MM.1S (cell line): ENCODE data around the gene NPHP1.

Experiments
- DNase-seq: peaks from one replicate; pipeline ENCODE4 v3.0.0-alpha.2; 2015
- H2AFZ ChIP-seq: fragments of 300-600 bp; sonication (generic); 2 replicates; pipeline ENCODE4 v1.6.0; 2016; ENCODE audit warnings: antibody characterized with exemption, low read length
- H3F3A ChIP-seq: fragments of 300-600 bp; sonication (generic); 2 replicates; pipeline ENCODE4 v1.6.1; 2016; ENCODE audit warnings: mild to moderate bottlenecking, antibody characterized with exemption, low read length, moderate library complexity, mixed read lengths; ENCODE audit not compliant: insufficient read depth
- H3K27ac ChIP-seq: fragments of 300-600 bp; sonication (generic); 2 replicates; pipeline ENCODE4 v1.5.1; 2016; ENCODE audit warnings: mild to moderate bottlenecking, low read length
- H3K27me3 ChIP-seq: fragments of 300-600 bp; sonication (generic); replicated peaks from 2 replicates; pipeline ENCODE4 v1.6.0; 2016; ENCODE audit warnings: low read length; ENCODE audit not compliant: insufficient read depth
- H3K36me3 ChIP-seq: fragments of 300-600 bp; sonication (generic); replicated peaks from 2 replicates; pipeline ENCODE4 v1.6.1; 2016; ENCODE audit warnings: mild to moderate bottlenecking, low read length, mixed read lengths; ENCODE audit not compliant: insufficient read depth
- H3K4me1 ChIP-seq: fragments of 300-600 bp; sonication (generic); 2 replicates; pipeline ENCODE4 v1.6.1; 2016; ENCODE audit warnings: low read length, mixed read lengths
- H3K4me2 ChIP-seq: fragments of 300-600 bp; sonication (generic); 2 replicates; pipeline ENCODE4 v1.6.0; 2016; ENCODE audit warnings: low read depth, low read length
- H3K4me3 ChIP-seq: fragments of 300-600 bp; sonication (generic); 2 replicates; pipeline ENCODE4 v1.5.1; 2016; ENCODE audit warnings: low read length, mixed read lengths
- H3K79me2 ChIP-seq: fragments of 300-600 bp; sonication (generic); 2 replicates; pipeline ENCODE4 v1.6.1; 2016; ENCODE audit warnings: mixed run types, low read length, mixed read lengths
- H3K9ac ChIP-seq: fragments of 300-600 bp; sonication (generic); 2 replicates; pipeline ENCODE4 v1.6.1; 2016; ENCODE audit warnings: low read length, mixed read lengths
- H3K9me2 ChIP-seq: fragments of 300-600 bp; sonication (generic); replicated peaks from 2 replicates; pipeline ENCODE4 v1.6.1; 2016; ENCODE audit warnings: mild to moderate bottlenecking, low read length, mixed read lengths; ENCODE audit not compliant: insufficient read depth
- H3K9me3 ChIP-seq: fragments of 300-600 bp; sonication (generic); replicated peaks from 2 replicates; pipeline ENCODE4 v1.6.1; 2016; ENCODE audit warnings: mild to moderate bottlenecking, low read length, mixed read lengths; ENCODE audit not compliant: insufficient read depth
- H4K20me1 ChIP-seq: fragments of 300-600 bp; sonication (generic); 2 replicates; pipeline ENCODE4 v1.6.1; 2016; ENCODE audit warnings: mild to moderate bottlenecking, low read length, moderate library complexity, mixed read lengths; ENCODE audit not compliant: insufficient read depth
- CTCF ChIP-seq: fragments of 300-600 bp; sonication (generic); IDR thresholded peaks from 2 replicates; pipeline ENCODE4 v1.5.1; 2016; ENCODE audit warnings: antibody characterized with exemption, low read length, mixed read lengths
- EZH2 ChIP-seq: fragments of 300-600 bp; sonication (generic); optimal IDR thresholded peaks from 2 replicates; pipeline ENCODE3; 2017; ENCODE audit warnings: low read depth, mild to moderate bottlenecking, antibody characterized with exemption, low read length, mixed read lengths
- EZH2phosphoT487 ChIP-seq: fragments of 300-600 bp; sonication (generic); IDR thresholded peaks from 2 replicates; pipeline ENCODE4 v1.6.1; 2018; ENCODE audit warnings: antibody characterized with exemption, low read length

The NPHP1 gene

GRCh38 chr2:110134025-110134424, 70.8 kb downstream of the NPHP1 start:
- Histone ChIP-seq H3K9me3 (no peaks in the 10 kb centered on the region), H3K9me2 (no peaks in the 10 kb centered on the region), H3K27me3 (no peaks in the 10 kb centered on the region), H4K20me1 (no peaks in the 10 kb centered on the region), H3K27ac (no peak overlapping the region), H3K4me1 (no peaks in the 10 kb centered on the region), H3K36me3 (no peaks in the 10 kb centered on the region), H3K79me2 (no peaks in the 10 kb centered on the region), H3K9ac (no peak overlapping the region), H2AFZ (no peak overlapping the region), H3F3A (no peaks in the 10 kb centered on the region), H3K4me3 (no peak overlapping the region), H3K4me2 (no peak overlapping the region)
- TF ChIP-seq EZH2, result no peak
- no peak for TF ChIP-seq CTCF
- no peak for TF ChIP-seq EZH2phosphoT487
- no peak for DNase-seq

GRCh38 chr2:110131166-110131565, 73.6 kb downstream of the NPHP1 start:
- no peak overlapping the region for H3K9ac ChIP-seq
- no peak overlapping the region for H3K27ac ChIP-seq
- no peaks in the 10 kb centered on the region for H3K4me1 ChIP-seq
- no peak overlapping the region for H3K4me3 ChIP-seq
- H4K20me1 ChIP-seq, result no peaks in the 10 kb centered on the region
- no peaks in the 10 kb centered on the region for H3K9me2 ChIP-seq
- no peak for TF ChIP-seq EZH2phosphoT487
- H3F3A ChIP-seq, result no peaks in the 10 kb centered on the region
- no peak overlapping the region for H3K4me2 ChIP-seq
- H3K79me2 ChIP-seq, result no peaks in the 10 kb centered on the region
- no peak for DNase-seq
- no peaks in the 10 kb centered on the region for H3K36me3 ChIP-seq
- H3K9me3 ChIP-seq, result no peaks in the 10 kb centered on the region
- no peak overlapping the region for H2AFZ ChIP-seq
- H3K27me3 ChIP-seq, result no peaks in the 10 kb centered on the region

GRCh38 chr2:110130757-110131156, 74.1 kb downstream of the NPHP1 start:
- Histone ChIP-seq H3K27ac (no peak overlapping the region), H4K20me1 (no peaks in the 10 kb centered on the region), H3K9me2 (no peaks in the 10 kb centered on the region), H2AFZ (no peak overlapping the region), H3K4me2 (no peak overlapping the region), H3K4me3 (no peak overlapping the region), H3K9me3 (no peaks in the 10 kb centered on the region), H3K27me3 (no peaks in the 10 kb centered on the region), H3K4me1 (no peaks in the 10 kb centered on the region), H3F3A (no peaks in the 10 kb centered on the region), H3K36me3 (no peaks in the 10 kb centered on the region), H3K79me2 (no peaks in the 10 kb centered on the region), H3K9ac (no peak overlapping the region)
- no peak for DNase-seq
- TF ChIP-seq EZH2 (no peak), CTCF (no peak), EZH2phosphoT487 (no peak)

GRCh38 chr2:110126906-110127305, 77.9 kb downstream of the NPHP1 start:
- Histone ChIP-seq H3K27me3 (no peaks in the 10 kb centered on the region), H3F3A (no peaks in the 10 kb centered on the region), H3K9ac (no peak overlapping the region), H2AFZ (no peak overlapping the region), H4K20me1 (no peaks in the 10 kb centered on the region), H3K4me2 (no peak overlapping the region), H3K9me3 (no peaks in the 10 kb centered on the region), H3K9me2 (no peaks in the 10 kb centered on the region), H3K4me3 (no peak overlapping the region), H3K27ac (no peak overlapping the region), H3K36me3 (no peaks in the 10 kb centered on the region), H3K79me2 (no peaks in the 10 kb centered on the region), H3K4me1 (peaks cover 12% of the 10 kb centered on the region; the same call in 1 of the 2 replicates)
- no peak for TF ChIP-seq EZH2
- TF ChIP-seq CTCF, result no peak
- TF ChIP-seq EZH2phosphoT487, result no peak
- no peak for DNase-seq
